AG04450 (cell line): ENCODE results near the gene GRIN3A. TPM values are rescaled to one million over a fixed set of nuclear protein-coding genes. Genes with fewer than 3 reads are reported as not detected.

Experiments used
- CTCF ChIA-PET: fragments of 300-600, 350-600 bp; formaldehyde crosslinking; extraction: SDS; loops from one replicate; lab custom pipeline; 2022; ENCODE audit warnings: antibody characterized with exemption, inconsistent platforms; lab: Charles Lee
- POLR2A ChIA-PET: fragments of 350-600 bp; formaldehyde crosslinking; extraction: SDS; loops from one replicate; lab custom pipeline; 2021; ENCODE audit warnings: antibody characterized with exemption, inconsistent platforms; lab: Yijun Ruan, JAX
- DNase-seq: peaks from one replicate; pipeline ENCODE4 v3.0.0-alpha.2; 2011; ENCODE audit warnings: low read depth, low spot score
- H3K27ac ChIP-seq: one replicate; pipeline ENCODE4 v1.5.1; 2012; ENCODE audit warnings: low read depth, low read length, control low read depth
- H3K27me3 ChIP-seq: one replicate; pipeline ENCODE4 v1.6.0; 2012; ENCODE audit warnings: low read length; ENCODE audit not compliant: control insufficient read depth, insufficient read depth
- H3K4me3 ChIP-seq: 2 replicates; pipeline ENCODE4 v1.5.1; 2011; ENCODE audit warnings: mild to moderate bottlenecking, low read depth, low read length, control low read depth
- H3K9me3 ChIP-seq: 2 replicates; pipeline ENCODE4 v1.5.1; 2012; ENCODE audit warnings: low read length; ENCODE audit not compliant: control insufficient read depth, insufficient read depth
- polyA plus RNA-seq: library from polyadenylated mRNA; depleted of rRNA; stranded (reverse); fragments of >200 nt; gene quantifications from 2 replicates; pipeline ENCODE4 v1.2.3, GENCODE V29; 2011
- TF ChIP-seq, protein P1 (sequence below): IDR thresholded peaks from 2 replicates; pipeline ENCODE4 v1.5.1; 2011; ENCODE audit warnings: low read depth, low read length, control low read depth, inconsistent platforms

Gene GRIN3A
- polyA plus RNA-seq, 1 experiment: not detected

DNA sequence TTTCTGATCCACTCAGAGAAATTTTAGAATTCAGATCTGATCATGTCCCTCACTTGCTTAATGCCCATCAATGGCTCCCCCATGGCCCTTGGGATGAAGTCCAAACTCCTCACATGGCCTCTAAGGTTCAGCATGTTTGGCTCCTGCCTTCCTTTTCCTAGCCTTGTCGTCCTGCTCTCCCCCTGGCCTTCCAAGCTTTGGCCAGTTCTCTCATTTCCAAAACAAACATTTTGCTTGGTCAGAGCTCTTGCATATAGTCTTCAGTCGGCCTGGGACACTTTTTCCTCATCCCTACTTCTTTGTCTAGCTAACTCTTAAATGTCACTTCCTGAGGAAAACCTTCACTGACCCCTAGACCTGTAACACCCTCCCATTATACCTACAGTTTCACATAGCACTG is 106.6 kb downstream of the GRIN3A start:
- TF ChIP-seq, protein P1, sequence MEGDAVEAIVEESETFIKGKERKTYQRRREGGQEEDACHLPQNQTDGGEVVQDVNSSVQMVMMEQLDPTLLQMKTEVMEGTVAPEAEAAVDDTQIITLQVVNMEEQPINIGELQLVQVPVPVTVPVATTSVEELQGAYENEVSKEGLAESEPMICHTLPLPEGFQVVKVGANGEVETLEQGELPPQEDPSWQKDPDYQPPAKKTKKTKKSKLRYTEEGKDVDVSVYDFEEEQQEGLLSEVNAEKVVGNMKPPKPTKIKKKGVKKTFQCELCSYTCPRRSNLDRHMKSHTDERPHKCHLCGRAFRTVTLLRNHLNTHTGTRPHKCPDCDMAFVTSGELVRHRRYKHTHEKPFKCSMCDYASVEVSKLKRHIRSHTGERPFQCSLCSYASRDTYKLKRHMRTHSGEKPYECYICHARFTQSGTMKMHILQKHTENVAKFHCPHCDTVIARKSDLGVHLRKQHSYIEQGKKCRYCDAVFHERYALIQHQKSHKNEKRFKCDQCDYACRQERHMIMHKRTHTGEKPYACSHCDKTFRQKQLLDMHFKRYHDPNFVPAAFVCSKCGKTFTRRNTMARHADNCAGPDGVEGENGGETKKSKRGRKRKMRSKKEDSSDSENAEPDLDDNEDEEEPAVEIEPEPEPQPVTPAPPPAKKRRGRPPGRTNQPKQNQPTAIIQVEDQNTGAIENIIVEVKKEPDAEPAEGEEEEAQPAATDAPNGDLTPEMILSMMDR: no peak
- ChIA-PET POLR2A (no interaction called here), CTCF (no interaction called here)
- no peak overlapping the region for H3K4me3 ChIP-seq
- no peak for DNase-seq
- no peaks in the 10 kb centered on the region for H3K27me3 ChIP-seq
- no peaks in the 10 kb centered on the region for H3K9me3 ChIP-seq
- no peak overlapping the region for H3K27ac ChIP-seq

DNA sequence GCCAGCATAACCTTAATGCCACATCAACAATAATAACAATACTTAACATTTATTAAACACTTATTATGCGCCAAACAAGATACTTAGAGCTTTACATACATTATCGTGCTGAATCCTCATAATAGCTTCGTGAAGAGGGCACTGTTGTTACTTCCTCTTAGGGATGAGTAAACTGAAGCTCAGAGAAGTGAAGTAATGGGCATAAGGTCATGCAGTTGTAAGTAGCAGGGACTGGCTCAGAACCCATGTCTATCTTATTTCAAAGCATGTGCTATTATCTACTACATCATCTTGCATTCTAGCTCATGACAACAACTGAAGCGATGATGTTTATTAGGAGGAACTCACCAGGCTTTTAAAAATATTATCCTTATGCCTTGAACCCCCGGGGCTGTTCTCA is 108.8 kb downstream of the GRIN3A start:
- ChIA-PET POLR2A (no interaction called here), CTCF (no interaction called here)
- TF ChIP-seq, protein P1: no peak

DNA sequence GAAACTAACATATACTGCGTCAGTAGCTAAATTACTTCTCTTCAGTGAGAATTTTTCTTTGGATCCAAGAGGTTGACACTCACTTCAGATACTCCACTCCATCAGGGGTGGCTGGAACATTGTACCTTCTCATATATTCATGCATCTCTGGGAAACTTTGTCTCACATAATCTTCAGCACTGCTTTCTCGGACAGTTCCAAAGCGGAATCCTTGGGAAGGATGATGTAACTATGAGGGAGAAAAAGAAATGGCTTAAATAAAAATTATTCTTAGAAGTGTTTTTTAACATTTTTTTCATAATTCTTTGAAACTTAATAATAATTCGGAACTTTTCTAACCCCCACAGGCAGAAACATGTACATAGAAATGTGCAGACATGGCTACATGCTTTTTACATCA is 110.3 kb downstream of the GRIN3A start:
- ChIA-PET CTCF (no interaction called here), POLR2A (no interaction called here)
- Histone ChIP-seq H3K4me3 (no peak overlapping the region), H3K27me3 (no peaks in the 10 kb centered on the region), H3K27ac (no peak overlapping the region), H3K9me3 (no peaks in the 10 kb centered on the region)
- TF ChIP-seq, protein P1: no peak
- no peak for DNase-seq

More for the DNA sequence above, 108.8 kb downstream of the GRIN3A start:
- no peak overlapping the region for H3K4me3 ChIP-seq
- H3K27ac ChIP-seq: no peak overlapping the region
- H3K27me3 ChIP-seq: no peaks in the 10 kb centered on the region
- no peaks in the 10 kb centered on the region for H3K9me3 ChIP-seq
- DNase-seq: no peak

DNA sequence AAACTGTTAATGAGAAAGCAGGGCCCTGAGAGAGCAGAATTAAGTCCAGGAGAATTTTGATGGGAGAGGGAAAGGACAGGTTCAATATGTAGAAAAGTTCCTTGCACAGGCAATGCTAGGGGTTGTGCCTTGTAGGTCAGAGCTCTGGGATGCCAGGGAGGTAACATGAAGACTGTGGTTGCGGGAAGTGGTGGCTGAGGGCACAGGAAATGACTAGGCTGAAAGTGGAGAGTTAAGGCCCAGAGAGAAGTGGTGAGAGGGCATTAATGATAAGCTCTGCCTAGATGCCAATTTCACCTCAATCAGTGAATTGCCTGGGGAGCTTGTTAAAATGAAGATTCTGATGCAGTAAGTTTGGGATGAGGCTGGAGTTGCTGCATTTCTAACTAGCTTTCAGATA is 112.2 kb downstream of the GRIN3A start:
- H3K27ac ChIP-seq: no peak overlapping the region
- H3K9me3 ChIP-seq: no peaks in the 10 kb centered on the region
- H3K27me3 ChIP-seq: no peaks in the 10 kb centered on the region
- no peak overlapping the region for H3K4me3 ChIP-seq
- no peak for DNase-seq
- POLR2A ChIA-PET: no interaction called here
- TF ChIP-seq, protein P1: no peak
- CTCF ChIA-PET: interaction anchor here (1.2 kb wide), 1 partner anchor 178 kb away, joined by 4 read pairs; no protein-coding TSS in a partner anchor

DNA sequence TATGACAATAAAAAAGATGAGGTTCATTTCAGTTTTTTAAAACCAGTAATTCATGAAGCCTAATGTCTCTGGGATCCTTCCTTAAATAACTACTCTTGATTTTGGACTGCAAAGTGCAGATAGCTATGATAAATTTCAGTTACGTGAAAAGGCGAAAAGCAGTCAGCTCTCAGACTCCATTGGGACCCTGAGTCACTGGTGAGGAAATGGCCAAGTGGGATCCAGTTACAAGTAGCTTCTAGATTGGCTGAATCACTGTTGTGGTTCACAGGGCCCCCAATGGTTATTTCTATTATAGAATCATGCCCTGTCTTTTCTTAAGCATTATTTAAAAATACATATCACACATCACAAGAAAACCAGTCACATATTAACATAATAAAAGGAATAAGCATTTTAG is 112.6 kb downstream of the GRIN3A start:
- Histone ChIP-seq H3K27me3 (no peaks in the 10 kb centered on the region), H3K9me3 (no peaks in the 10 kb centered on the region), H3K4me3 (no peak overlapping the region), H3K27ac (no peak overlapping the region)
- TF ChIP-seq, protein P1: no peak
- ChIA-PET POLR2A (no interaction called here), CTCF (interaction anchor here (1.2 kb wide), 1 partner anchor 177 kb away, joined by 4 read pairs; no protein-coding TSS in a partner anchor)
- no peak for DNase-seq
